ENCODE results near the gene SLC6A19. TPM values are rescaled to one million over a fixed set of nuclear protein-coding genes. Genes with fewer than 3 reads are reported as not detected.

SLC6A19 gene
- polyA plus RNA-seq, 3 donors: not detected

DNA sequence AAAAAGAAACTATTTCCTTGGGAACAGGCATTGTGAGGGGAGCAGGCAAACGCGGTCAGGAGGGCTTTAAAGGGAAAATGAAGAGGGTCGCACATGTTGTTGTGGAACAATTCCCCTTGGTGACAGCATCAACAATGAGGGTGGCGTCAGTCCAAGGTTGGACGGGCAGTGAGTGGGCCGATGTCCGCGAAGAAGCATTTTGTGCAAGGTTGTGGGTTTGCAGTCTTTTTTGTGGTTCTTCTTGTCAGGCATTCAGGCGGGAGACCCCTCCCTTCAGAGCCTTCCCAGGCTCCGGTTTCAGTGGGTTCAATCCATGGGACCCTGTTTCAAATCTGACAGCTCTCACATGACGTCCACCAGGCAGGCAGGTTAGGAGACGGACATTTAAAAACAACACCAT lies 11.1 kb upstream of the SLC6A19 start:
- Histone ChIP-seq H3K27me3 (ENCODE audit: control insufficient read depth in 2 of 2, insufficient read depth in 2 of 2, low read length in 2 of 2) (no peaks in the 10 kb centered on the region), H3K27ac (ENCODE audit: low read depth in 1 of 2, low read length in 2 of 2) (no peak overlapping the region), H3K36me3 (replicated peaks in 1 of 2; ENCODE audit: control insufficient read depth in 1 of 2, insufficient read depth in 2 of 2, low read length in 2 of 2) (no peaks in the 10 kb centered on the region), H3K9ac (ENCODE audit: insufficient read depth, low read length, poor library complexity, severe bottlenecking) (no peak overlapping the region), H3K4me3 (replicated peaks in 1 of 3; ENCODE audit: low read depth in 2 of 3, low read length in 3 of 3) (no peak overlapping the region), H3K4me1 (ENCODE audit: control insufficient read depth in 1 of 2, insufficient read depth in 2 of 2, low read length in 2 of 2) (no peaks in the 10 kb centered on the region), H3K79me2 (ENCODE audit: insufficient read depth, low read length) (no peaks in the 10 kb centered on the region), H2AFZ (ENCODE audit: insufficient read depth, low read depth, low read length, poor library complexity, severe bottlenecking) (no peak overlapping the region), H3K9me3 (replicated peaks in 1 of 2; ENCODE audit: control insufficient read depth in 1 of 2, insufficient read depth in 1 of 2, low read length in 2 of 2) (no peaks in the 10 kb centered on the region), H4K20me1 (ENCODE audit: insufficient read depth, low read length) (no peaks in the 10 kb centered on the region), H3K4me2 (replicated peaks; ENCODE audit: extremely low read depth, low read length, poor library complexity, severe bottlenecking) (no peak overlapping the region)
- WGBS (ENCODE audit: insufficient coverage): 83% methylated on average over 5 of the region's 12 CpGs
- intact Hi-C loops (cut with micrococcal nuclease): no loop called here
- no peak for DNase-seq
- H3K4me1 Mint-ChIP-seq: peaks cover 2% of the 10 kb centered on the region
- H3K9me3 Mint-ChIP-seq: no peaks in the 10 kb centered on the region
- H3K4me3 Mint-ChIP-seq: no peak overlapping the region
- TF ChIP-seq CTCF (IDR thresholded peaks at IDR 0.05): no peak
- H3K27me3 Mint-ChIP-seq (ENCODE audit: low read depth in 3 of 3): peaks cover 3 to 20% (median 9%) of the 10 kb centered on the region in 3 donors
- no peaks in the 10 kb centered on the region for H3K36me3 Mint-ChIP-seq
- peak overlapping the region in 1 of 7 donors; percentile 13 for H3K27ac Mint-ChIP-seq

GRCh38 chr5:1190837-1191239 lies 10.6 kb upstream of the SLC6A19 start:
- H3K9me3 Mint-ChIP-seq: no peaks in the 10 kb centered on the region

More at GRCh38 chr5:1190837-1191239, 10.6 kb upstream of the SLC6A19 start:
- H2AFZ ChIP-seq (ENCODE audit: insufficient read depth, low read depth, low read length, poor library complexity, severe bottlenecking): no peak overlapping the region
- DNase-seq: peak in 1 of 3 donors; percentile 11
- no peak overlapping the region for H3K27ac ChIP-seq (ENCODE audit: low read depth in 1 of 2, low read length in 2 of 2)
- WGBS (ENCODE audit: insufficient coverage): 4% methylated on average over 4 of the region's 6 CpGs
- no peak overlapping the region for H3K4me2 ChIP-seq (replicated peaks; ENCODE audit: extremely low read depth, low read length, poor library complexity, severe bottlenecking)
- Mint-ChIP-seq H3K4me3 (no peak overlapping the region), H3K27ac (no peak overlapping the region), H3K4me1 (peaks cover 2% of the 10 kb centered on the region), H3K27me3 (ENCODE audit: low read depth in 3 of 3) (peaks cover 4 to 20% (median 9%) of the 10 kb centered on the region in 3 donors), H3K36me3 (no peaks in the 10 kb centered on the region)
- no peak overlapping the region for H3K4me3 ChIP-seq (replicated peaks in 1 of 3; ENCODE audit: low read depth in 2 of 3, low read length in 3 of 3)
- no peaks in the 10 kb centered on the region for H3K4me1 ChIP-seq (ENCODE audit: control insufficient read depth in 1 of 2, insufficient read depth in 2 of 2, low read length in 2 of 2)
- H3K9me3 ChIP-seq (replicated peaks in 1 of 2; ENCODE audit: control insufficient read depth in 1 of 2, insufficient read depth in 1 of 2, low read length in 2 of 2): no peaks in the 10 kb centered on the region
- no peaks in the 10 kb centered on the region for H3K27me3 ChIP-seq (ENCODE audit: control insufficient read depth in 2 of 2, insufficient read depth in 2 of 2, low read length in 2 of 2)
- no peaks in the 10 kb centered on the region for H4K20me1 ChIP-seq (ENCODE audit: insufficient read depth, low read length)
- no peaks in the 10 kb centered on the region for H3K36me3 ChIP-seq (replicated peaks in 1 of 2; ENCODE audit: control insufficient read depth in 1 of 2, insufficient read depth in 2 of 2, low read length in 2 of 2)
- no peak for TF ChIP-seq CTCF (IDR thresholded peaks at IDR 0.05)
- intact Hi-C loops (cut with micrococcal nuclease): no loop called here
- no peaks in the 10 kb centered on the region for H3K79me2 ChIP-seq (ENCODE audit: insufficient read depth, low read length)
- H3K9ac ChIP-seq (ENCODE audit: insufficient read depth, low read length, poor library complexity, severe bottlenecking): no peak overlapping the region

All from CD14-positive monocyte (primary cell).